ENCODE data around the gene SVIL. TPM values are rescaled to one million over a fixed set of nuclear protein-coding genes. Genes with fewer than 3 reads are reported as not detected.

SVIL gene
- polyA plus RNA-seq, 1 donor from 2014 or later: 7.3 TPM

DNA sequence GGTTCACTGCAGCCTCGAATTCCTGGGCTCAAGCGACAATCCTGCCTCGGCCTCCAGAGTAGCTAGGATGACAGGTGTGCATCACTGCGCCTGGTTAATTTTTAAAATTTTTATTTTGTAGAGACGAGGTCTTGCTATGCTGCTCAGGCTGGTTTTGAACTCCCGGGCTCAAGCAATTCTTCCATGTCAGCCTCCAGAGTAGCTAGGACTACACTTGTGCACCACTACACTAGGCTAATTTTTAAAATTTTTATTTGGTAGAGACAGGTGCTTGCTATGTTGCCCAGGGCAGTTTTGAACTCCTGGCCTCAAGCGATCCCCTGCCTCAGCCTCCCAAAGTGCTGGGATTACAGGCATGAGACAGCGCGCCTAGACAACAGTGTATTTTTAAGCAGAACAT, 120.5 kb downstream of the SVIL start:
- Histone ChIP-seq H3K9me3 (ENCODE audit: low read length) (no peaks in the 10 kb centered on the region), H3F3A (ENCODE audit: insufficient read depth, low read length, poor library complexity, severe bottlenecking) (no peaks in the 10 kb centered on the region), H3K36me3 (ENCODE audit: insufficient read depth, low read length) (no peaks in the 10 kb centered on the region), H3K4me3 (ENCODE audit: low read length) (no peak overlapping the region), H3K9me2 (ENCODE audit: insufficient read depth, low read length) (no peaks in the 10 kb centered on the region), H3K79me2 (replicated peaks; ENCODE audit: insufficient read depth, low read length) (no peaks in the 10 kb centered on the region), H2AFZ (ENCODE audit: low read depth, low read length) (no peak overlapping the region), H3K27me3 (ENCODE audit: insufficient read depth, low read depth, low read length) (no peaks in the 10 kb centered on the region), H3K9ac (ENCODE audit: low read length) (no peak overlapping the region), H4K20me1 (ENCODE audit: insufficient read depth) (no peaks in the 10 kb centered on the region), H3K4me2 (ENCODE audit: low read length) (no peak overlapping the region), H3K27ac (ENCODE audit: low read length) (no peak overlapping the region)
- TF ChIP-seq SMC3 (conservative IDR thresholded peaks at IDR 0.05; ENCODE audit: poor library complexity) (no peak), TAF1 (IDR thresholded peaks at IDR 0.05; ENCODE audit: low read depth) (no peak), EZH2 (IDR thresholded peaks at IDR 0.05; ENCODE audit: borderline replicate concordance, insufficient read depth, low read length, poor library complexity, severe bottlenecking) (no peak), RAD21 (conservative IDR thresholded peaks at IDR 0.05) (no peak), EP300 (conservative IDR thresholded peaks at IDR 0.05; ENCODE audit: poor library complexity, severe bottlenecking) (no peak), MXI1 (conservative IDR thresholded peaks at IDR 0.05; ENCODE audit: poor library complexity, severe bottlenecking) (no peak)
- TF ChIP-seq, protein P1, sequence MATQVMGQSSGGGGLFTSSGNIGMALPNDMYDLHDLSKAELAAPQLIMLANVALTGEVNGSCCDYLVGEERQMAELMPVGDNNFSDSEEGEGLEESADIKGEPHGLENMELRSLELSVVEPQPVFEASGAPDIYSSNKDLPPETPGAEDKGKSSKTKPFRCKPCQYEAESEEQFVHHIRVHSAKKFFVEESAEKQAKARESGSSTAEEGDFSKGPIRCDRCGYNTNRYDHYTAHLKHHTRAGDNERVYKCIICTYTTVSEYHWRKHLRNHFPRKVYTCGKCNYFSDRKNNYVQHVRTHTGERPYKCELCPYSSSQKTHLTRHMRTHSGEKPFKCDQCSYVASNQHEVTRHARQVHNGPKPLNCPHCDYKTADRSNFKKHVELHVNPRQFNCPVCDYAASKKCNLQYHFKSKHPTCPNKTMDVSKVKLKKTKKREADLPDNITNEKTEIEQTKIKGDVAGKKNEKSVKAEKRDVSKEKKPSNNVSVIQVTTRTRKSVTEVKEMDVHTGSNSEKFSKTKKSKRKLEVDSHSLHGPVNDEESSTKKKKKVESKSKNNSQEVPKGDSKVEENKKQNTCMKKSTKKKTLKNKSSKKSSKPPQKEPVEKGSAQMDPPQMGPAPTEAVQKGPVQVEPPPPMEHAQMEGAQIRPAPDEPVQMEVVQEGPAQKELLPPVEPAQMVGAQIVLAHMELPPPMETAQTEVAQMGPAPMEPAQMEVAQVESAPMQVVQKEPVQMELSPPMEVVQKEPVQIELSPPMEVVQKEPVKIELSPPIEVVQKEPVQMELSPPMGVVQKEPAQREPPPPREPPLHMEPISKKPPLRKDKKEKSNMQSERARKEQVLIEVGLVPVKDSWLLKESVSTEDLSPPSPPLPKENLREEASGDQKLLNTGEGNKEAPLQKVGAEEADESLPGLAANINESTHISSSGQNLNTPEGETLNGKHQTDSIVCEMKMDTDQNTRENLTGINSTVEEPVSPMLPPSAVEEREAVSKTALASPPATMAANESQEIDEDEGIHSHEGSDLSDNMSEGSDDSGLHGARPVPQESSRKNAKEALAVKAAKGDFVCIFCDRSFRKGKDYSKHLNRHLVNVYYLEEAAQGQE (IDR thresholded peaks at IDR 0.05; ENCODE audit: borderline replicate concordance): no peak
- TF ChIP-seq, protein P2, sequence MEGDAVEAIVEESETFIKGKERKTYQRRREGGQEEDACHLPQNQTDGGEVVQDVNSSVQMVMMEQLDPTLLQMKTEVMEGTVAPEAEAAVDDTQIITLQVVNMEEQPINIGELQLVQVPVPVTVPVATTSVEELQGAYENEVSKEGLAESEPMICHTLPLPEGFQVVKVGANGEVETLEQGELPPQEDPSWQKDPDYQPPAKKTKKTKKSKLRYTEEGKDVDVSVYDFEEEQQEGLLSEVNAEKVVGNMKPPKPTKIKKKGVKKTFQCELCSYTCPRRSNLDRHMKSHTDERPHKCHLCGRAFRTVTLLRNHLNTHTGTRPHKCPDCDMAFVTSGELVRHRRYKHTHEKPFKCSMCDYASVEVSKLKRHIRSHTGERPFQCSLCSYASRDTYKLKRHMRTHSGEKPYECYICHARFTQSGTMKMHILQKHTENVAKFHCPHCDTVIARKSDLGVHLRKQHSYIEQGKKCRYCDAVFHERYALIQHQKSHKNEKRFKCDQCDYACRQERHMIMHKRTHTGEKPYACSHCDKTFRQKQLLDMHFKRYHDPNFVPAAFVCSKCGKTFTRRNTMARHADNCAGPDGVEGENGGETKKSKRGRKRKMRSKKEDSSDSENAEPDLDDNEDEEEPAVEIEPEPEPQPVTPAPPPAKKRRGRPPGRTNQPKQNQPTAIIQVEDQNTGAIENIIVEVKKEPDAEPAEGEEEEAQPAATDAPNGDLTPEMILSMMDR (IDR thresholded peaks at IDR 0.05; ENCODE audit: poor library complexity, severe bottlenecking): no peak

DNA sequence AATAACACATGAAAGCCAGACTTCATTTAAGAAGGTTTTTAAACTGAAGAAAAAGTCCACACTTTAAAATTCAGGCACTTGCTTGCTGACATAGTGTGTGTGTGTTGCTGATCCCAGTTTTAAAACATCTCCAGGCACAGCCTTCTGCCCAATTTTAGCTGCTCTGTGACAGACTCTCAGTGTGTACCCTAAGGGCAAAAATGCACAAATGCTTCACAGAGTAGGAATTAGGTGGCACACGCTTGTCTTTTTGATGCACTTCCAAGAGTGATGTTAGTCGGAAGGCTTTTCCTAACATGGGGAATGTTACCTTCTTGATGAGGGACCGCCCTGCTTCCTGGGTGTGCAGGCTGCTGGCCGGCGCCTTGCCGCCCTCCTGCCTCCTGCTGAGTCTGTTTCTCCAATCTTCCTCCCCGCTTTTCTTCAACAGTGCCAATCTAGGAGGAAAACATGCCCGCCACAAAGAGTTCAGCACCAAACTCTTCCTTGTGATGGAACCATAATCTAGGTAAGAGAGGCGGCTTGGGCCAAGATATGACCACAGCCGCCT, 122.3 kb downstream of the SVIL start:
- no peak overlapping the region for H3K9ac ChIP-seq (ENCODE audit: low read length)

More for the DNA sequence above, 122.3 kb downstream of the SVIL start:
- Histone ChIP-seq H3K27me3 (ENCODE audit: insufficient read depth, low read depth, low read length) (no peaks in the 10 kb centered on the region), H3K9me2 (ENCODE audit: insufficient read depth, low read length) (no peaks in the 10 kb centered on the region), H2AFZ (ENCODE audit: low read depth, low read length) (no peak overlapping the region), H3K4me3 (ENCODE audit: low read length) (no peak overlapping the region), H4K20me1 (ENCODE audit: insufficient read depth) (no peaks in the 10 kb centered on the region), H3K4me2 (ENCODE audit: low read length) (no peak overlapping the region), H3K9me3 (ENCODE audit: low read length) (no peaks in the 10 kb centered on the region), H3F3A (ENCODE audit: insufficient read depth, low read length, poor library complexity, severe bottlenecking) (no peaks in the 10 kb centered on the region), H3K27ac (ENCODE audit: low read length) (no peak overlapping the region), H3K36me3 (ENCODE audit: insufficient read depth, low read length) (no peaks in the 10 kb centered on the region), H3K79me2 (replicated peaks; ENCODE audit: insufficient read depth, low read length) (no peaks in the 10 kb centered on the region)
- TF ChIP-seq POLR2AphosphoS5 (IDR thresholded peaks at IDR 0.05) (no peak), TAF1 (IDR thresholded peaks at IDR 0.05; ENCODE audit: low read depth) (no peak), RAD21 (conservative IDR thresholded peaks at IDR 0.05) (no peak), EP300 (conservative IDR thresholded peaks at IDR 0.05; ENCODE audit: poor library complexity, severe bottlenecking) (no peak), EZH2 (IDR thresholded peaks at IDR 0.05; ENCODE audit: borderline replicate concordance, insufficient read depth, low read length, poor library complexity, severe bottlenecking) (no peak), MXI1 (conservative IDR thresholded peaks at IDR 0.05; ENCODE audit: poor library complexity, severe bottlenecking) (no peak), SMC3 (conservative IDR thresholded peaks at IDR 0.05; ENCODE audit: poor library complexity) (no peak)
- TF ChIP-seq, protein P1 (IDR thresholded peaks at IDR 0.05; ENCODE audit: borderline replicate concordance): no peak
- TF ChIP-seq, protein P2 (IDR thresholded peaks at IDR 0.05; ENCODE audit: poor library complexity, severe bottlenecking): no peak
